Measurements from ENCODE around the gene PROZ. TPM values are rescaled to one million over a fixed set of nuclear protein-coding genes. Genes with fewer than 3 reads are reported as not detected.

Gene PROZ
- polyA plus RNA-seq, 1 of the 3 experiments (the other 2 are of a cell fraction), result not detected

GRCh38 chr13:113166266-113166665 is 7.8 kb downstream of the PROZ start:
- Histone ChIP-seq H3F3A (replicated peaks; ENCODE audit: insufficient read depth) (no peaks in the 10 kb centered on the region), H3K27ac (ENCODE audit: low read depth in 2 of 2, low read length in 1 of 2) (no peak overlapping the region), H3K4me1 (ENCODE audit: control insufficient read depth in 1 of 2, insufficient read depth in 2 of 2, low read depth in 1 of 2, low read length in 1 of 2) (no peaks in the 10 kb centered on the region), H3K79me2 (ENCODE audit: insufficient read depth) (no peaks in the 10 kb centered on the region), H3K36me3 (replicated peaks in 1 of 2; ENCODE audit: control insufficient read depth in 1 of 2, insufficient read depth in 2 of 2, low read length in 1 of 2) (peaks cover 4 to 19% of the 10 kb centered on the region in 2 experiments), H3K4me2 (no peak overlapping the region), H3K9me2 (no peaks in the 10 kb centered on the region), H3K27me3 (ENCODE audit: insufficient read depth) (no peaks in the 10 kb centered on the region), H2AFZ (ENCODE audit: low read depth) (no peak overlapping the region), H3K4me3 (ENCODE audit: low read depth in 2 of 2, low read length in 1 of 2) (no peak overlapping the region), H3K9ac (no peak overlapping the region), H3K9me3 (no peaks in the 10 kb centered on the region), H4K20me1 (ENCODE audit: insufficient read depth) (no peaks in the 10 kb centered on the region)
- WGBS (ENCODE audit: low lambda C conversion rate), result 93% methylated on average over 10 of the region's 10 CpGs
- POLR2A ChIA-PET, result no interaction called here
- no peak for DNase-seq
- CTCF ChIA-PET, result no interaction called here
- TF ChIP-seq FOXJ3 (CRISPR knock-in tag; IDR thresholded peaks at IDR 0.05) (no peak), FOXM1 (IDR thresholded peaks at IDR 0.05; ENCODE audit: low read depth) (no peak), TAF1 (IDR thresholded peaks at IDR 0.05; ENCODE audit: borderline replicate concordance, low read depth, low read length) (no peak), MXI1 (IDR thresholded peaks at IDR 0.05; ENCODE audit: low read depth, low read length) (no peak), SMC3 (IDR thresholded peaks at IDR 0.05; ENCODE audit: low read depth, low read length) (no peak), SIN3A (IDR thresholded peaks at IDR 0.05; ENCODE audit: borderline replicate concordance, low read depth, low read length) (no peak), RAD21 (IDR thresholded peaks at IDR 0.05; ENCODE audit: low read length) (no peak)

- Histone ChIP-seq H3K9me2 (no peaks in the 10 kb centered on the region), H3K79me2 (ENCODE audit: insufficient read depth) (no peaks in the 10 kb centered on the region), H3K27ac (ENCODE audit: low read depth in 2 of 2, low read length in 1 of 2) (no peak overlapping the region), H3K9ac (no peak overlapping the region), H3K4me1 (ENCODE audit: control insufficient read depth in 1 of 2, insufficient read depth in 2 of 2, low read depth in 1 of 2, low read length in 1 of 2) (no peaks in the 10 kb centered on the region), H3K9me3 (no peaks in the 10 kb centered on the region), H3K36me3 (replicated peaks in 1 of 2; ENCODE audit: control insufficient read depth in 1 of 2, insufficient read depth in 2 of 2, low read length in 1 of 2) (peaks cover 7 to 19% of the 10 kb centered on the region in 2 experiments), H4K20me1 (ENCODE audit: insufficient read depth) (no peaks in the 10 kb centered on the region), H3F3A (replicated peaks; ENCODE audit: insufficient read depth) (no peaks in the 10 kb centered on the region), H3K27me3 (ENCODE audit: insufficient read depth) (no peaks in the 10 kb centered on the region), H3K4me3 (ENCODE audit: low read depth in 2 of 2, low read length in 1 of 2) (no peak overlapping the region), H2AFZ (ENCODE audit: low read depth) (no peak overlapping the region), H3K4me2 (no peak overlapping the region)
- CTCF ChIA-PET, result no interaction called here
- POLR2A ChIA-PET, result no interaction called here
- no peak for DNase-seq
- WGBS (ENCODE audit: low lambda C conversion rate), result 88% methylated on average over 4 of the region's 5 CpGs
- TF ChIP-seq YY1 (IDR thresholded peaks at IDR 0.05; ENCODE audit: low read depth), result no peak
- TF ChIP-seq RXRA (IDR thresholded peaks at IDR 0.05; ENCODE audit: borderline replicate concordance, low read depth), result no peak
- no peak for TF ChIP-seq RAD21 (IDR thresholded peaks at IDR 0.05; ENCODE audit: low read length)
- no peak for TF ChIP-seq REST (IDR thresholded peaks at IDR 0.05; ENCODE audit: low read depth, low read length)
- TF ChIP-seq SIN3A (IDR thresholded peaks at IDR 0.05; ENCODE audit: borderline replicate concordance, low read depth, low read length), result no peak
- no peak for TF ChIP-seq IRF3 (IDR thresholded peaks at IDR 0.05; ENCODE audit: low read depth, low read length)
- no peak for TF ChIP-seq USF2 (IDR thresholded peaks at IDR 0.05; ENCODE audit: borderline replicate concordance, low read depth, low read length)
- TF ChIP-seq JUND (IDR thresholded peaks at IDR 0.05), result no peak
- TF ChIP-seq NFIC (IDR thresholded peaks at IDR 0.05; ENCODE audit: borderline replicate concordance), result no peak
- no peak for TF ChIP-seq CHD2 (IDR thresholded peaks at IDR 0.05; ENCODE audit: low read length, partially characterized antibody)
- TF ChIP-seq ZBTB33 (IDR thresholded peaks at IDR 0.05; ENCODE audit: borderline replicate concordance, low read depth), result no peak
- no peak for TF ChIP-seq FOXM1 (IDR thresholded peaks at IDR 0.05; ENCODE audit: low read depth)
- TF ChIP-seq FOSL2 (IDR thresholded peaks at IDR 0.05; ENCODE audit: borderline replicate concordance, low read depth), result no peak
- TF ChIP-seq TAF1 (IDR thresholded peaks at IDR 0.05; ENCODE audit: borderline replicate concordance, low read depth, low read length), result no peak
- no peak for TF ChIP-seq GABPA (IDR thresholded peaks at IDR 0.05; ENCODE audit: low read depth)
- TF ChIP-seq EP300 (IDR thresholded peaks at IDR 0.05; ENCODE audit: borderline replicate concordance in 1 of 2, low read depth in 1 of 2, low read length in 1 of 2), result no peak
- no peak for TF ChIP-seq MEF2A (IDR thresholded peaks at IDR 0.05; ENCODE audit: borderline replicate concordance, low read depth)
Observed at GRCh38 chr13:113166681-113167080, 8.2 kb downstream of the PROZ start.

Measured in SK-N-SH (cell line).